HCEC 1CT (cell line): ENCODE measurements around the gene HOXA1.
"Not testable (repeated sequence)": the region's sequence is repeated elsewhere in the genome, so short reads cannot be mapped to it uniquely, and the experiment has no call there.

Experiments
- DNase-seq: peaks from one replicate; pipeline ENCODE4 v3.0.0-alpha.2; 2017

Gene HOXA1

GRCh38 chr7:27091105-27091504 lies 4.7 kb downstream of the HOXA1 start:
- no peak for DNase-seq

GRCh38 chr7:27088002-27088922 lies 7.5 kb downstream of the HOXA1 start:
- no peak for DNase-seq

- DNase-seq, result no peak
These were observed 12.2 kb downstream of the HOXA1 start for GRCh38 chr7:27083646-27084045.

GRCh38 chr7:27082171-27082570 lies 13.6 kb downstream of the HOXA1 start:
- DNase-seq, result no peak

- DNase-seq, result peak; percentile 31
These were observed 14.9 kb downstream of the HOXA1 start for GRCh38 chr7:27080844-27081436.

GRCh38 chr7:27079234-27079975 lies 16.4 kb downstream of the HOXA1 start:
- DNase-seq, result no peak

GRCh38 chr7:27078616-27079233 lies 17.1 kb downstream of the HOXA1 start:
- no peak for DNase-seq

GRCh38 chr7:27073076-27073475 lies 22.7 kb downstream of the HOXA1 start:
- DNase-seq, result no peak

GRCh38 chr7:27071622-27072390 lies 24.0 kb downstream of the HOXA1 start:
- no peak for DNase-seq

GRCh38 chr7:27068259-27068658 lies 27.5 kb downstream of the HOXA1 start:
- DNase-seq, result no peak

- DNase-seq, result peak; percentile 79
These were observed 29.7 kb downstream of the HOXA1 start for GRCh38 chr7:27066148-27066547.

- DNase-seq, result no peak
These were observed 30.1 kb downstream of the HOXA1 start for GRCh38 chr7:27065709-27066108.

GRCh38 chr7:27064661-27065060 lies 31.1 kb downstream of the HOXA1 start:
- no peak for DNase-seq

- no peak for DNase-seq
These were observed 31.6 kb downstream of the HOXA1 start for GRCh38 chr7:27064159-27064558.

- peak; percentile 57 for DNase-seq
These were observed 32.9 kb downstream of the HOXA1 start for GRCh38 chr7:27062946-27063345.

- no peak for DNase-seq
These were observed 42.6 kb downstream of the HOXA1 start for GRCh38 chr7:27053153-27053552.

GRCh38 chr7:27051451-27051850 lies 44.3 kb downstream of the HOXA1 start:
- peak; percentile 75 for DNase-seq

- no peak for DNase-seq
These were observed 47.4 kb downstream of the HOXA1 start for GRCh38 chr7:27048438-27048837.

GRCh38 chr7:27046854-27047549 lies 48.8 kb downstream of the HOXA1 start:
- peak; percentile 93 for DNase-seq

GRCh38 chr7:27045972-27046371 lies 49.8 kb downstream of the HOXA1 start:
- peak; percentile 24 for DNase-seq

GRCh38 chr7:27045066-27045465 lies 50.7 kb downstream of the HOXA1 start:
- not testable (repeated sequence) for DNase-seq
